Measurements from ENCODE around the gene PEPD. TPM values are rescaled to one million over a fixed set of nuclear protein-coding genes. Genes with fewer than 3 reads are reported as not detected.

The PEPD gene
- total RNA-seq, 2 donors from 2014 or later: 52.2 to 67.9 TPM

DNA sequence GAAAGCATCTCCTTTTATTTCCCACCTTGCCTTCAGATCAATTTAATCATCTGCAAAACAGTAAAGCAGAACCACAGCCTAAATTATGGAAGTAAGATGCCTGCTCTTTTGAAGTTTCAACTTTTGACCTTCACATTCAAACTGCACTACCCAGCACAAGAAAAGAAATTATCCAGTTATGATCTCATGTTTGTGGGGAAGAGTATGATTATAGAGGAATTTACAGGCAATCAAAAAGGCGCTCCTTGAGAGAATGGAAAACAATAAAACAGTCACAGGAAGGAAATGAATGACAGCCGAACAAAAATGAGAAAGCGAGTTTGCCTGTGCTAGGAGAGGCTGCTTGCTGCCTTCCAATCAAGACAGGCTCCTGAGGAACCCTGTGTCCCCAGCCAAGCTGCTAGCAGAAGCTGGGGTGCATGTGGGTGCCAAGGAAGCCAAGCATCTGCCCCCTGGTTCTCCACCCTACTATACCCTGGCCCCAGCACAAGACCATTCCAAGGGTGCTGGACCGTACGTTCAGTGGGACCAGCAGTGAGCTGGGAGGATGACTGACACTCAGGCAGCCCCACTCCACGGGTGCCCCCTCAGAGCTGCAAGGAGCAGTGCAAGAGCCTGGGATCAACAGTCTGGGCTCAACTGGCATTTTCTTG lies 47.8 kb downstream of the PEPD start:
- Histone ChIP-seq H3K9ac (ENCODE audit: extremely low read depth, low read length, poor library complexity, severe bottlenecking) (no peak overlapping the region), H3K9me3 (ENCODE audit: control insufficient read depth, low read length) (peaks cover 2% of the 10 kb centered on the region), H3K27ac (ENCODE audit: low read depth, low read length) (no peak overlapping the region), H3K4me3 (ENCODE audit: low read length) (no peak overlapping the region), H3K4me1 (ENCODE audit: control insufficient read depth, insufficient read depth, low read length) (no peaks in the 10 kb centered on the region), H3K36me3 (ENCODE audit: control insufficient read depth, insufficient read depth, low read length) (peaks cover 15% of the 10 kb centered on the region), H3K27me3 (ENCODE audit: control insufficient read depth, insufficient read depth, low read length, poor library complexity, severe bottlenecking) (no peaks in the 10 kb centered on the region)
- H3K4me3 Mint-ChIP-seq: no peak overlapping the region
- no peak overlapping the region for H3K27ac Mint-ChIP-seq
- TF ChIP-seq, protein P1, sequence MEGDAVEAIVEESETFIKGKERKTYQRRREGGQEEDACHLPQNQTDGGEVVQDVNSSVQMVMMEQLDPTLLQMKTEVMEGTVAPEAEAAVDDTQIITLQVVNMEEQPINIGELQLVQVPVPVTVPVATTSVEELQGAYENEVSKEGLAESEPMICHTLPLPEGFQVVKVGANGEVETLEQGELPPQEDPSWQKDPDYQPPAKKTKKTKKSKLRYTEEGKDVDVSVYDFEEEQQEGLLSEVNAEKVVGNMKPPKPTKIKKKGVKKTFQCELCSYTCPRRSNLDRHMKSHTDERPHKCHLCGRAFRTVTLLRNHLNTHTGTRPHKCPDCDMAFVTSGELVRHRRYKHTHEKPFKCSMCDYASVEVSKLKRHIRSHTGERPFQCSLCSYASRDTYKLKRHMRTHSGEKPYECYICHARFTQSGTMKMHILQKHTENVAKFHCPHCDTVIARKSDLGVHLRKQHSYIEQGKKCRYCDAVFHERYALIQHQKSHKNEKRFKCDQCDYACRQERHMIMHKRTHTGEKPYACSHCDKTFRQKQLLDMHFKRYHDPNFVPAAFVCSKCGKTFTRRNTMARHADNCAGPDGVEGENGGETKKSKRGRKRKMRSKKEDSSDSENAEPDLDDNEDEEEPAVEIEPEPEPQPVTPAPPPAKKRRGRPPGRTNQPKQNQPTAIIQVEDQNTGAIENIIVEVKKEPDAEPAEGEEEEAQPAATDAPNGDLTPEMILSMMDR (conservative IDR thresholded peaks at IDR 0.05): no peak
- DNase-seq: peak; percentile 19
- 93 to 97% methylated on average over 6 of the region's 6 CpGs for WGBS, 2 experiments (ENCODE audit: insufficient coverage in 1 of 2, insufficient read length in 1 of 2)
- H3K4me1 Mint-ChIP-seq: no peaks in the 10 kb centered on the region
- no peaks in the 10 kb centered on the region for H3K27me3 Mint-ChIP-seq (ENCODE audit: insufficient read depth)
- peaks cover 38% of the 10 kb centered on the region for H3K36me3 Mint-ChIP-seq (ENCODE audit: low read depth)
- no peaks in the 10 kb centered on the region for H3K9me3 Mint-ChIP-seq

DNA sequence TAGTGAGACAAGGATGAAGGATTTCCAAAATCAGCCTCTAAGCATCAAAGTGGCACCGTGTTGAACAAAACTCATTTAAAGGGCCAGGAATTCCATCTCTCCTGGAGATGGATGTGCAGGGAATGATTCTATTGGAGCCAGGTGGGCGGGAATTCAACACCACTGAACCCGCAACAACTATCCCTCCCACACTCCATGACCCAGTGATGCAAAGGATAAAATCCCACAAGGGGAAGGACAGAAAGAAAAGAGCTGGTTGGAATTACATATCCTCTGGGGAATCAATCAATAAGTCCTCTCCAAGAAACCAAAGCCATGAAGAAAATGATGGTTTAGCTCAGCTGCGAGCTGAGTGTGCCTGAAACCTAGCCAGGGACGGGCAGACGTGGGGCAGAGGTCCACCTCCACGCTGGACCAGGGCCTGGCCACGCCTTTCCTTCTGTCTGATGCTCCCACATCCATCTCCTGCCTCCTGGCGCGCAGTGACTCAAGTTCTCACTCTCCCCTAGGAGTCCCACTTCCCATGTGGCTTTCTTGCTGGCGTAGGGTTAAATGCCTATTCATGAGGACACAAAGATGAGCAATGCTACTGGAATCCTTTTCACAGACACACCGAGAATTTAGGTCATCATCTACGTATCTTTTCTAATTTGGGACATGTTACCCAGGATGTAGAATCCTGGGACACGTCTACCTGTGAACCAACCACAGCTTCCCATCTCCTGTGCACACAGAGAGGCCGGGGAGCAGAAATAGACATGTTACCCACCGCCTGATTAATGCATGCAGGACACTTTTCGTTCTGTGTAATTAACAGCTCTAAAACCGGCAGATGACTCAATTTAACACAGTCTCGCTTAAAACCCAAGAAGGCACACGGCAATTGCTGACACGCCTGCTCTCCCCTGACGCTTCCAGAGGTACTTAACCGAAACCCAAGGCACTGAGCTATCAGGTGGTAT lies 48.6 kb downstream of the PEPD start:
- no peaks in the 10 kb centered on the region for H3K27me3 Mint-ChIP-seq (ENCODE audit: insufficient read depth)
- no peak overlapping the region for H3K27ac Mint-ChIP-seq
- no peak overlapping the region for H3K4me3 ChIP-seq (ENCODE audit: low read length)
- H3K9me3 Mint-ChIP-seq: no peaks in the 10 kb centered on the region
- no peak overlapping the region for H3K4me3 Mint-ChIP-seq
- H3K9me3 ChIP-seq (ENCODE audit: control insufficient read depth, low read length): no peaks in the 10 kb centered on the region
- H3K36me3 Mint-ChIP-seq (ENCODE audit: low read depth): peaks cover 32% of the 10 kb centered on the region
- H3K4me1 ChIP-seq (ENCODE audit: control insufficient read depth, insufficient read depth, low read length): no peaks in the 10 kb centered on the region
- DNase-seq: peak; percentile 40
- TF ChIP-seq, protein P1 (conservative IDR thresholded peaks at IDR 0.05): no peak
- peaks cover 12% of the 10 kb centered on the region for H3K36me3 ChIP-seq (ENCODE audit: control insufficient read depth, insufficient read depth, low read length)
- WGBS, 2 experiments (ENCODE audit: insufficient coverage in 1 of 2, insufficient read length in 1 of 2): 88 to 89% methylated on average over 21 of the region's 23 CpGs
- no peak overlapping the region for H3K9ac ChIP-seq (ENCODE audit: extremely low read depth, low read length, poor library complexity, severe bottlenecking)
- H3K27ac ChIP-seq (ENCODE audit: low read depth, low read length): no peak overlapping the region
- H3K4me1 Mint-ChIP-seq: no peaks in the 10 kb centered on the region
- no peaks in the 10 kb centered on the region for H3K27me3 ChIP-seq (ENCODE audit: control insufficient read depth, insufficient read depth, low read length, poor library complexity, severe bottlenecking)

DNA sequence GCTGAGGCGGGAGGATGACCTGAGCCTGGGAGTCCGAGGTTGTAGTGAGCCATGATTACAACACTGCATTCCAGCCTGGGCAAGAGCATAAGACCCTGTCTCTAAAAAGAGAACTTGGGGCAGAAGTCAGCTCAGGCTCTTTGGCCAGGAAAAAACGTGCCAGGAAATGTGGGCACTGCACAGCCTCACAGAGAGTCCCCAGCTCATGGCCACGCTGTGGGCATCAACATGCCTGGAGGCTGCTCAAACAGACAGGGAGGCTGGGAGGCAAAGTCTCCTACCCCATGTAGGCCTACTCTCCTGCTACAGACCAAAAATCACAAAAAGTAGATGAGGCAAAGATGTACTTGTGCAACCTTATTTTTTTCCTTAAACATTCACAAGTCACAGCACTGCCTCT lies 49.4 kb downstream of the PEPD start:
- H3K27me3 Mint-ChIP-seq (ENCODE audit: insufficient read depth): no peaks in the 10 kb centered on the region
- no peak overlapping the region for H3K4me3 Mint-ChIP-seq
- H3K9me3 Mint-ChIP-seq: no peaks in the 10 kb centered on the region
- DNase-seq: peak; percentile 3
- Histone ChIP-seq H3K27ac (ENCODE audit: low read depth, low read length) (no peak overlapping the region), H3K4me1 (ENCODE audit: control insufficient read depth, insufficient read depth, low read length) (no peaks in the 10 kb centered on the region), H3K4me3 (ENCODE audit: low read length) (no peak overlapping the region), H3K27me3 (ENCODE audit: control insufficient read depth, insufficient read depth, low read length, poor library complexity, severe bottlenecking) (no peaks in the 10 kb centered on the region), H3K36me3 (ENCODE audit: control insufficient read depth, insufficient read depth, low read length) (peaks cover 8% of the 10 kb centered on the region), H3K9ac (ENCODE audit: extremely low read depth, low read length, poor library complexity, severe bottlenecking) (no peak overlapping the region), H3K9me3 (ENCODE audit: control insufficient read depth, low read length) (no peaks in the 10 kb centered on the region)
- WGBS, 2 experiments (ENCODE audit: insufficient coverage in 1 of 2, insufficient read length in 1 of 2): 85 to 95% methylated on average over 4 of the region's 4 CpGs
- no peaks in the 10 kb centered on the region for H3K4me1 Mint-ChIP-seq
- H3K36me3 Mint-ChIP-seq (ENCODE audit: low read depth): peaks cover 25% of the 10 kb centered on the region
- no peak overlapping the region for H3K27ac Mint-ChIP-seq
- TF ChIP-seq, protein P1 (conservative IDR thresholded peaks at IDR 0.05): no peak

All from endodermal cell (in vitro differentiated cells).